ENCODE measurements around the gene RFTN1. TPM values are rescaled to one million over a fixed set of nuclear protein-coding genes. Genes with fewer than 3 reads are reported as not detected.
A peak's percentile ranks its signal among the peaks of the same experiment; 100 is the strongest.

RFTN1 gene
- total and polyA plus RNA-seq, 10 of the 15 experiments (the other 5 are each of a cell fraction or from before 2014, with no cell fraction given) = 20.6 to 213 (median 147) TPM

GRCh38 chr3:16512435-16513140 lies 911 bp downstream of the RFTN1 start (continued):
- TF ChIP-seq TCF12 (IDR thresholded peaks at IDR 0.05; ENCODE audit: low read depth, low read length) (no peak), EZH2 (IDR thresholded peaks at IDR 0.05; ENCODE audit: borderline replicate concordance, control insufficient read depth, low read depth, low read length) (no peak), BRCA1 (IDR thresholded peaks at IDR 0.05; ENCODE audit: low read depth, low read length) (no peak), LARP7 (IDR thresholded peaks at IDR 0.05) (no peak; the same call in 1 of the 2 replicates), CBX3 (IDR thresholded peaks at IDR 0.05; ENCODE audit: borderline replicate concordance, low read depth) (no peak), HDAC6 (IDR thresholded peaks at IDR 0.05; ENCODE audit: unreplicated experiment) (peak; percentile 81), ZNF384 (IDR thresholded peaks at IDR 0.05; ENCODE audit: borderline replicate concordance, low read depth, low read length) (peak; percentile 1; the same call in 1 of the 2 replicates), IKZF1 (conservative IDR thresholded peaks at IDR 0.05) (no peak; the same call in 1 of the 2 replicates), BMI1 (IDR thresholded peaks at IDR 0.05; ENCODE audit: borderline replicate concordance) (no peak), BCLAF1 (IDR thresholded peaks at IDR 0.05) (peak; percentile 21; the same call in 1 of the 2 replicates), SUZ12 (IDR thresholded peaks at IDR 0.05; ENCODE audit: unreplicated experiment) (no peak), NRF1 (conservative IDR thresholded peaks at IDR 0.05; ENCODE audit: low read depth, low read length) (no peak), KLF5 (IDR thresholded peaks at IDR 0.05; ENCODE audit: partially characterized antibody) (peak; percentile 16), SMAD1 (IDR thresholded peaks at IDR 0.05; ENCODE audit: low read depth, partially characterized antibody) (no peak), POLR2AphosphoS5 (IDR thresholded peaks at IDR 0.05; ENCODE audit: low read length) (peak; percentile 96), IRF4 (IDR thresholded peaks at IDR 0.05; ENCODE audit: low read depth, low read length) (no peak), SUPT20H (IDR thresholded peaks at IDR 0.05; ENCODE audit: borderline replicate concordance, control insufficient read depth, low read depth, low read length) (no peak), NBN (IDR thresholded peaks at IDR 0.05) (peak; percentile 58), NR2C1 (IDR thresholded peaks at IDR 0.05) (no peak), ZSCAN29 (IDR thresholded peaks at IDR 0.05) (no peak; the same call in 1 of the 2 replicates), RELA (IDR thresholded peaks at IDR 0.05; ENCODE audit: borderline replicate concordance, partially characterized antibody) (peak; percentile 28), FOXM1 (IDR thresholded peaks at IDR 0.05; ENCODE audit: low read depth, low read length) (no peak), PBX3 (IDR thresholded peaks at IDR 0.05; ENCODE audit: insufficient replicate concordance, low read depth, low read length) (no peak), ZNF207 (IDR thresholded peaks at IDR 0.05; ENCODE audit: borderline replicate concordance) (no peak), TAF1 (IDR thresholded peaks at IDR 0.05; ENCODE audit: borderline replicate concordance, low read depth, low read length) (peak; percentile 35; the same call in 1 of the 2 replicates), SIN3A (IDR thresholded peaks at IDR 0.05; ENCODE audit: low read depth, low read length) (no peak), ZBED1 (IDR thresholded peaks at IDR 0.05; ENCODE audit: borderline replicate concordance) (no peak; the same call in 1 of the 2 replicates), MTA2 (IDR thresholded peaks at IDR 0.05; ENCODE audit: low read depth) (no peak)
- TF ChIP-seq, protein P1, sequence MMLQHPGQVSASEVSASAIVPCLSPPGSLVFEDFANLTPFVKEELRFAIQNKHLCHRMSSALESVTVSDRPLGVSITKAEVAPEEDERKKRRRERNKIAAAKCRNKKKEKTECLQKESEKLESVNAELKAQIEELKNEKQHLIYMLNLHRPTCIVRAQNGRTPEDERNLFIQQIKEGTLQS (IDR thresholded peaks at IDR 0.05; ENCODE audit: borderline replicate concordance, extremely low read depth, low read depth, low read length) = no peak
